ENCODE measurements around the gene TBC1D14. TPM values are rescaled to one million over a fixed set of nuclear protein-coding genes. Genes with fewer than 3 reads are reported as not detected.
"Not testable (repeated sequence)": the region's sequence is repeated elsewhere in the genome, so short reads cannot be mapped to it uniquely, and the experiment has no call there.

The TBC1D14 gene
- total RNA-seq, 1 experiment from 2014 or later: 51.9 TPM

DNA sequence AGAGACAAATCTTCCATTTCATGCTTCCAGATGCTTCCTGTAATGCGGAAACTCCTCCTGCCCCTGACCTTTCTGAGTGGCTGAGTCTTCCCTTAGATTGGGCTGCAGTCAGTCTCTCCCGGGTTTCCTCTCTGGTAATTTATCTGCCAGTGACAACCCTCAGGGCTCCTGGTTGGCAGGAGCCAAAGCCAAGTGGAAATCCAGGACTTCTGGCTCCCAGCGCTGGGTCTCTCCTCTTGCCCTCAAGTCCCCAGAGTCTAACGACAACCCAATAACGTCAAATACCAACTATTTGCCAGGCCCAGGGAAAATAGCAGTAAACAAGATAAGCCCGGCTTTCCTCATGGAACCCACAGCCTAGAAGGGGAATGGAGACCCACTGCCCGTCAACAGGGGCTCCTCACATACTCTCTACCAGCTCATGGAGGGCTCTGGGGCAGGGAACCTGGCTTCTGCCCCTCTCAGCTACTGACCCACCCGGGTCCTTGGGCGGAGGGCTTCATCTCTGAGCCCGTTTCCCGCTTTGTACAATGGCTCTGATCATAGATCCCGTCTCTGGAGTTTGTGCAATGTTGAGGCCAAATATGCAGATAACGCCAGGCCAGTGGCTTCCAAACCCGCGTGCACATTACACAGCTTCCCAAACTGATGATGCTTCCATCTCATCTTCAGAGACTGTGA, 1.1 kb upstream of the TBC1D14 start:
- DNase-seq (ENCODE audit: low read depth): no peak

DNA sequence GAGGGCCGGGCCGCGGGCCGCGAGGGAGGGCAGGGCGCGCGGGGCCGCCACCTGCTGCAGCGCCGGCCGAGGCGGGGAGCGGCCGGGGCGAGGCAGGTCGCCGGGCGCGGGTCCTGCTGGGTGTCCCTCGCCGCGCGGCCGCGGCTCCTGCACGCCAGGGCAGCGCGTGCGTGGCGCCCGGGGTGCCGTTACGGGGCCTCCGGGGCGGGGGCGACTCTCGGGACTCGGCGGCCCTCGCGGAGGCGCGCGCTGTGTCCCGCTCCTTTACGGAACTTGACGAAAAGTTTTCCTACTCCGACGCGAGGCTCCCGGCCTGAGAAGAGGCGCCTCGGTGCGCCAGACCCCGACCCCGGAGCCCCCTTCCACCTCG, 329 bp downstream of the TBC1D14 start:
- DNase-seq (ENCODE audit: low read depth): no peak

DNA sequence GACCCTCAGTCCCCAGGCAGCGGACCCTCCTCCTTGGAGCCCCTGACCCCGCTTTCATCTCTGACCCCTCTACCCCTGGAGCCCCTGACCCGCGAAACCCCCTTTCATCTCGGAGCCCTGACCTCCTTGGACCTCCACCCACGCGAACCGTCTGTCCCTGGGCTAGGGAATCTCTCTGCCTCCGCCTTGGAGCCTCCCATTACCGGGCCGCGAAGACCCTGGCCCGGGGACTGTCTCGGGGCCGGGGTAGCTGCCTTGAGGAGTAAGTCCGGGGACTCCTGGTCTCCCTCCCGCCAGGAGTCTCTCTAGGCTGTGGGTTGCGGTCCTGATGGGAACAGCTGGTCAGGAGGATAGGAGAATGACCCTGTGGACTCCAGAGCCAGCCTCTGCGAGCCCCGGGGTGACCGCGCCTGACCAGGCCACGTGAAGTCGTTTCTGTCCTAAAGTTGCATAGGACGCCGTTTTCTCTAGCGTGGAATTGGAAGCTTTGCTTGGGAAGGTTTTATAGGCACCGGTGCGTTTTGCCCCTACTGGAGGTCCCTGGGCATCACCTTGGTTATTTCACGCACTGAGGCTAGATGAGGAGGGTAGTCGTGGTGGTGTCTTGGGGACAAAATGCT, 824 bp downstream of the TBC1D14 start:
- DNase-seq (ENCODE audit: low read depth): peak; percentile 36

DNA sequence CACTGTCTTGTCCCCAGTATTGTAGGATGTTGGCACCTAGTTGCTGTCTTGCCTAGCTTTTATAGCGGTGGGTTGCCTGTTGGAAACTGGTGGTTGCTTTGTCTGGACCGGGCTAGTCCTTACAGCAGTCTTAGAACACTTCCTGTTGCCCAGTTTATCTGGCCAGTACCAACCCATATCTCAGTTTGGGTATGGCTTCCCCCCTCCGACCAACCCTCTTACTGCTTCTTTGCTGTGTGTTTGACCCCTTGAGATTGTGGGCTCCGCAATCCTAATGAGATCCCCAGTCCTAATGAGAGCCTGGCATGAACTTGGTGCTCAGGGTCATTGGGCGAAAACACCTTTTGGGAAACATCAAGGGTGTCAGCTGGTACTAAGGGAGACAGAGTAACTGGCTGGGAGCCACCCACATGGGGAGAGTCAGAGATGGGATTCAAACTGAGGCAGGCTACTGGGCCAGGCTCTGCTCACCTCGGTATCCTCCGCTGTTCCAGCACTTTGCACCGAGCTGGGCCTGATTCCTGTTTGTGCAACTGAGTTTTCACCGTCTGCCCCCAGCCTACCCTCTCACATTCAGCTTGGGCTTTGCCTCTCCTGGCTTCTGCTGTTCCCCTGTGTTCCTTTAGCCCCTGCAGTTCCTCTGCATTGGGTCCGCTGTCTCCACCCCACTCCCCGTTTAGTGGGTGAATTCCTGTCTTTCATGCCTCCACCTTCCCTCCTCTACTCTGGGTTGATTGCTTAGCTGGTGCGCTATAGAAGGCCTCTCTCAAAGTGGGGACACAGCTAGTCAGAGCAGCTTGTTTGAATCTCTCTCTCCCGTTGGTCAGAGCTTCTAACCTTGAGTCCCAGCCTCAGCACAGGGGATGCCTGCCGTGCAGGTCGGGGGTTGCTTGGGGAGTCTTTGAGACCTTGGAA, 1.6 kb downstream of the TBC1D14 start:
- no peak for DNase-seq (ENCODE audit: low read depth)

DNA sequence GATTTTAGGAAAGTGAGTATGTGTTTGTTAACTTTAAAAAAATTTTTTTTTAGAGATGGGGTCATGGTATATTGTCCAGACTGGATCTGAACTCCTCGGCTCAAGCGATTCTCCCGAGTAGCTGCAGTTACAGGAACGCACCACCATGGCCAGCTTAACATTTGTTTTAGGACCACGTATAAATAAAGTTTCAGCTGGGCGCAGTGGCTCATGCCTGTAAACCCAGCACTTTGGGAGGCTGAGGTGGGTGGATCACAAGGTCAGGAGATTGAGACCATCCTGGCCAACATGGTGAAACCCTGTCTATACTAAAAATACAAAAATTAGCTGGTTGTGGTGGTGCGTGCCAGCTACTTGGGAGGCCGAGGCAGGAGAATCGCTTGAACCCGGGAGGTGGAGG, 2.3 kb downstream of the TBC1D14 start:
- not testable (repeated sequence) for DNase-seq (ENCODE audit: low read depth)

DNA sequence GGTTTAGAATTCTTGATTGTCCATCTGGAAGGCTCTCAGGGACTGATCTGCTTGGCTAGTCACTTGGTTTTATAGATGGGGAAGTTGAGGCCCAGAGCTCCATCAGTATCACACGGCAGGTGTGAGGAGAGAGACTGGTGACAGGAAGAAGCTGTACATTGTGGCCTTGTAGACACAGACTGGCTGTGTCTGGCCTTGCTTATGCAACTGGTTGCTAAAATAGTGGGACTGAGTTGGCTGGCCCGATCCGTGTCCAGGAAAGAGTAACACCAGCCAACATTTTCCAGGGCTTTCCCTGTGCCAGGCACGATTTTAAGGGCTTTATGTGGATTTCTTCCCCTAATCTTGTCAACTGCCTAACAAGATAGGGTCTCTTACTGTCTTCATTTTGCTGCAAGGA, 2.8 kb downstream of the TBC1D14 start:
- no peak for DNase-seq (ENCODE audit: low read depth)

DNA sequence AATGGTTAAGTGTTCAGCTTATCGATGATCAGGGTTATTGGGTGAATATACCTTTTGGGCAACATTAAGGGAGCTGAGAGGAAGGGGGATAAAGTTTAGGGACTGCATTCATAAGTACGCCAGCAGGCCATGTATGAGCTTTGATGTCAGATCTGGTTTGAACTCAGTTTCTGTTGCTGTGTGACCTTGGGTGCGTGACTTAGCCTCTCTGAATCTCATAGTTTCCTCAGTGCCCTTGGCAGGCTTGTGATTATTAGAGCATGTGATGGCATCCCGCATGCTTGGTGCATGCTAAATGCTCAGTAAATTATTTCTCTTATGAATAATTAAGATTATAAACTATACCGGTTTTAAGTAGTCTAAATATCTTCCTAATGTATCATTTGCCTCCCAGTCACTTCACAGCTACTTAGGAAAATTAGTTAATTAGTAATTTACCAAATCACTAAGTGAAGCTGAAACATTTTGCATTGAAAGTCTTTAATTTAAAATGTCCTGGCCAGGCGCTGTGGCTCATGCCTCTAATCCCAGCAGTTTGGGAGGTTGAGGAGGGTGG, 3.8 kb downstream of the TBC1D14 start:
- no peak for DNase-seq (ENCODE audit: low read depth)

DNA sequence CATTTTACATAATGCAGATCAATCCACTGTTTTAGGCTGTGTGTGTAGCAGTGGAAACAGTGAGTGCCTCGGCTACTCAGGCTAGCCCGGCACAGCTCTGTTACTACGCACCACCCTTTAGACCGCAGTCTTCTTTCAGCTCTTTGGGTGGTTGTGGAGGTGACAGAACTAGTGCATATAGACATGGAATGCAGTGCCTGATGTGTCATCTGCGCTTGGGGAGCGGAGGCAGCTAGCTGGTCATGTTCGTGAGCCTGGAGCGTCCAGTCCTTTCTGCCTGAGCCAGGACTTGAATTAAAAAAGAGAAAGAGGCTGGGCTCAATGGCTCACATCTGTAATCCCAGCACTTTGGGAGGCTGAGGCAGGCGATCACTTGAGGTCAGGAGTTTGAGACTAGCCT, 4.8 kb downstream of the TBC1D14 start:
- no peak for DNase-seq (ENCODE audit: low read depth)

DNA sequence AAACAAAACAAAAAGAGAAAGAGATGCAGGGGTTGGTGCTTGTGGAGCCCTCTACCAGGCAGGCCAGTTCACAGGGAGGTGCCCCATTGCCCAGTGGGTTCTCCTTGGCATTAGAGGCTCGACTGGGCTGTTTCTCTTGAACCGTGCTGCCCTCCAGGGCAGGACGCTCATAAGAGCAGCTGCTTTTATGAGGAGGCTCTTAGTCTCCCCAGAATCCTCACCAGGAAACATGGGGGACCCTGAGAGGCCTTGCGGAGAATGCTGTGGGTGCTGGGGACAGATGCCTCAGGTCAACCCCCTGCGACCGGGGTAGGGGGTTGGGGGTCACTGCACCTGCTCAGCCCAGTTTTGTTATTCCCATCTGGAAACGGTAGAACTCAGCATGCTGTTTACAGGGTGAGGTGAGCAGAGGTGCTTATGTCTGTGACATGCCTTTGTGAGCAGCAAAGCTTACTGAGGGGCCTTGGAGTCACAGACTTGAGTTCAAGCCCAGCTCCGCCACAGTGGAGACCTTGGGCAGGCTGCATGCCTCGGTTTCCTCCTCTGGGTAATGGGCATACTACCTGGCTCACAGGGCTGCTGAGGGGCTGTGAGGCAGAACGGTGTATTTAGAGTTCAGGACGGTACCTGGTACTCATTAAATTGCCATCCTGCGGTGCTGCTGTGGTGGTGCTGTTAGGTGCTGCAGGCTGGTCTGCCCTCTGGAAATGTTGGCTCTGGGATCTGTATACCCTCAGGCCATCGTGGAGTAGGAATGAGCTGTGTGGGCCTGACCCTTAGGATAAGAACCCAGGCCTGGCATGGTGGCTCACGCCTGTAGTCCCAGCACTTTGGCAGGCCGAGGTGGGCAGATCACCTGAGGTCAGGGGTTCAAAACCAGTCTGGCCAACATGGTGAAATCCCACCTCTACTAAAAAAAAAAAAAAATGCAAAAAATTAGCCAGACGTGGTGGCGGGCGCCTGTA, 5.7 kb downstream of the TBC1D14 start:
- no peak for DNase-seq (ENCODE audit: low read depth)

DNA sequence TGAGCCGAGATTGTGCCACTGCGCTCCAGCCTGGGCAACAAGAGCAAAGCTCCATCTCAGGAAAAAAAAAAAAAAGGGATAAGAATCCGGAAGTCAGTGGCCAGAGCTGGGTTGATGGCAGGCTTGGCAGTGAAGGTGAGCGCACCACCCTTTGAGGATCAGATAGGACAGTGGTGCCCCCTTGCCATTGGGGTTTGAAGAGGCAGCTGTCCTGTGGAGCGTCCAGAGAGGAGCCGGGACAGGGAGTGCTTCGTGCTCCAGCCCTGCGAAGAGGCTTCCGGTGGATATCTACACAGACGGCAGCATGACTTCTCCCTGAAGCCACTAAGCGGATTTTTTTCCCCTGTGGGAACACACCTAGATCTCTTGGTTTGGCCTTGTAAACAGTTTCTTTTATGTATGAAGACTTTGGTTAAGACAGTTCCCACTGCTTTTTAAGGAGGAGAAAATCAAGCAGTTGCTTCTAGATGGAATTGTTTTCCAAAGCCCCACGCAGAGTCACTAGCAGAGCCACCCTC, 6.5 kb downstream of the TBC1D14 start:
- DNase-seq (ENCODE audit: low read depth): no peak

DNA sequence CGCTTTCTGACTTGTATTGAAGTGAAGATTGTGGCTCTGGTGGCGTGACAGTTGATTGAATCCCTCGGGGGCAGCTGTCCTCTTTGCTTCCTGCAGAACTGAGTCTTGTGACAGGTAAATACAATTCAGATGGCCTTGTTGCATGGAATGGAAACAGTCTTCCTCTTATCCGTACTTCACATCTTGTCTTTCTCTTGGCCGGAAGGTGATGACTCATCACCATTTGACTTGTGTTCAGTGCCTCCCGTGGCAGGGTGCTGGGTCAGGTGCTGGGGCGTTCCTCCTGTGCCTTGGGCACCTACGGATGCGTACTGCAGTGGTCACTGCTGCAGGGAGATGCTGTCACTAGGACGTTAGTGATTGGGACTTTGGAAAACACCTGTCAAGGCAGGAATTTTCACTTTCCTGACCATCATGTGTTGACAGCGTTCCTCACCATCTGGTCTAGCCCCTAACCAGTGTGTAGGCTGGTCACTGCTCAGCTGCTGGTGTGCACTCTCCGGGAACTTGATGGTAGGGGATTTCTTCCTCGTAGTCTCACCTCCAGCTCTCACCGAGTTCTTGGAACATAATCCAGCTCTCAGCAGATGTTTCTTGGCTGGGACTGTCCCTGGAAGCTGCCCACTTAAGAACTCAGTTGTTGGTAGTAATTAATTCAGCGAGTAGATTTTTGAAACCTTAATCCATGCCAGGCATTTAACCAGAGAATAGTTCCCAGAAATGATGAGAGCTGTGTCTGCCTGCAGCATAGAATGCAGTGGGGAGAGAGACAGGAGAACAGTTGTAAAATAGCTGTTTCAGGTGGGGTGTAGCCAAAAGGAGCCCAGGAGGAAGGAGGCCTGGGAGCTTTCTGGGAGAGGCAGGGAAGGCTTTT, 7.2 kb downstream of the TBC1D14 start:
- DNase-seq (ENCODE audit: low read depth): no peak

DNA sequence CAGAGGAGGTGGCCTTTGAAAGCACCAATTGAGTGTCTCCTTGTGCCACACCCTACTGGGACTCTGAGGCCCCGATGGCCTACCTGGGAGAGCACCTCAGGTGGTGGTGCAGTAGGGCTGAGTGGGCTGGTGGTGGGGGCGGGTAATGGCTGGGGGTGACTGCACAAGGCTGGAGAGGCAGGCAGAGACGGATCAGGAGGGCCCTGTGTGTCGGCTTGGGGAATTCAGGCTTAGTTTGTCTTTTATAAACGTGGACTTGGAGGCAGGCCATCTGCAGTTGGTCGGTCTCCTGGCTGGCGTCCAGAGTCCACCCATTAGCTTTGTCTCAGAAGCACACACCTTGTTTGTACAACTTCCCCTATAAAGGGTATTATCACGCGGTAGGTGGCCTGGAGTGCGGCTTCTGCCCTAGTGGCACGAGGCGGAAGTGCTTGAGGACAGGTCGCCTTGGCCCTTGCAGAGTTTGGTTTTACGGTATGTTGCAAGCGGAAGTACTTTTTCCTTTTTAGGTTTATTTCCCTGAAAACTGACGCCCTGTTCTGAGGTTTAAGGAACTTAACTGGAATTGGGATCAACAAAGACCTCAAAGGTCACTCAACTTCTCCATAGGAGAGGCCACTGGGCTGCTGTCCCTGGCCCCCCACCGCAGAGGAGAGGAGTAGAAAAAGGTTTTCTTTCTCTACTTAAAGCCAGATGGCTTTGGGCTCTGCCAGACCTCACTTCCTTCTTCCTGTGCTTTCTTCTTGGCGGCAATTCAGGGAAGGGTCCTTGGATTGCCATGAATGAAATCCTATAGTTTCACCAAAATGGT, 8.0 kb downstream of the TBC1D14 start:
- no peak for DNase-seq (ENCODE audit: low read depth)

DNA sequence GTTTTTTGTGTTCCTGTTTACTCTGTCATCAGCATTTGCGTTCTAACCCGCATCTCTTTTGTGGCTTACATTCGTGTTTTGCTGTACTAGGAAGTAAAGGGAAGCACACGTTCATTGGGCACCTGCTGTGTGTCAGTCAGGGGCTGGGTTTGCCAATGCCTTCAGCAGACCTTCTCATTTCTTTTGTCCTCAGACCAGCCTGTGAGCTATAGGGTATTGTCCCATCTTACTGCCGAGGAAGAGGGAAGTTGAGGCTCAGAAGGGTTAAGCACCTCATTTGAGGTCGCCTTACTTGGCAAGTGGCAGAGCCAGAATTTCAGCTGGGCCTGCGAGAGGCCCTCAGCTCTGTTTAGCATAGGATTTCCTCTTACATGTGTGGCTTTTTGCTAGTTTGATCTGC, 8.7 kb downstream of the TBC1D14 start:
- DNase-seq (ENCODE audit: low read depth): peak; percentile 41

DNA sequence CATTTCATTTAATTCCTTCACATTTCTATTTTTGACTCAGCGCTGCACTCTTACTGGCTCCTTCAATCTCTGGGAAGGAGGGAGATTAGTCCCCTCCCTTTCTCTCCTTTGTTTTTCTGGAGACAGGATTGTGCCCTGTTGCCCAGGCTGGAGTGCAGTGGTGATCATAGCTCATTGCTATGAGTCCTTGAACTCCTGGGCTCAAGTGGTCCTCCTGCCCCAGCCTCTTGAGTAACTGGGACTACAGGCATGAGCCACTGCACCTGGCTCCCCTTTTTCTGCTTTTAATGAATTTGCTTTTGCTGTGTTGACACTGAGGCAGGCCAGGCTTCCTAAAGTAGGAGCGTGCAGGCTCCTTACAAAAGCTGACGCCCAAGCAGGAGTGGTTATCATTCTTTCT, 10.5 kb downstream of the TBC1D14 start:
- no peak for DNase-seq (ENCODE audit: low read depth)

DNA sequence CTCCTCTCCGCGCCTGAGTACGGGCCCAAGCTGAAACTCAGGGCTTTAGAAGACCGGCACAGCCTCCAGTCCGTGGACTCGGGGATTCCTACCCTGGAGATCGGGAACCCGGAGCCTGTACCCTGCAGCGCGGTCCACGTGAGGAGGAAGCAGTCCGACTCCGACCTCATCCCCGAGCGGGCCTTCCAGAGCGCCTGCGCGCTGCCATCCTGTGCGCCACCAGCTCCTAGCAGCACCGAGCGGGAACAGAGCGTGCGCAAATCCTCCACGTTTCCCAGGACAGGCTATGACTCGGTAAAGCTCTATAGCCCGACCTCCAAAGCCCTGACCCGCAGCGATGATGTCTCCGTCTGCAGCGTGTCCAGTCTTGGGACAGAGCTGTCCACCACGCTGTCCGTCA, 13.9 kb downstream of the TBC1D14 start:
- no peak for DNase-seq (ENCODE audit: low read depth)

DNA sequence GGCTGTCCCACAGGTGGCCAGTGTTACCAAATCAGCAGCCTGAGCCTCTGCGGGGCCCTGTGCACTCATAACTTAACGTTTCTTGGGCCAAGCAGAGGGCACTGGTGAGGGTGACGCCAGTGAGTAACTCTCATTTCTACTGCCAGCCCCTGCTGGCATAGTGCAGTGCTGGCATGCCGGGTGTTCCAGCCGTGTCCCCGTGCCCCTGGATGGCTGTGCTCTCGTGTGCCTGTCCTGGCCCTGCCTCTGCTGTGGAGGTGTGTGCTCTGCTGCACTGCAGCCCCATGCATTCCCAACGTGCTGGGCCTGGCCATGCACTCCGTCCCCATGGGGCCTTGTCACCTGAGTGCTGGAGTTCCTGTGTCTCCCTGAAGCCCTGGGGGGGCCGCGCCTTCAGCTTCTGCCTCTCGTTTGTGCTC, 14.7 kb downstream of the TBC1D14 start:
- DNase-seq (ENCODE audit: low read depth): no peak

DNA sequence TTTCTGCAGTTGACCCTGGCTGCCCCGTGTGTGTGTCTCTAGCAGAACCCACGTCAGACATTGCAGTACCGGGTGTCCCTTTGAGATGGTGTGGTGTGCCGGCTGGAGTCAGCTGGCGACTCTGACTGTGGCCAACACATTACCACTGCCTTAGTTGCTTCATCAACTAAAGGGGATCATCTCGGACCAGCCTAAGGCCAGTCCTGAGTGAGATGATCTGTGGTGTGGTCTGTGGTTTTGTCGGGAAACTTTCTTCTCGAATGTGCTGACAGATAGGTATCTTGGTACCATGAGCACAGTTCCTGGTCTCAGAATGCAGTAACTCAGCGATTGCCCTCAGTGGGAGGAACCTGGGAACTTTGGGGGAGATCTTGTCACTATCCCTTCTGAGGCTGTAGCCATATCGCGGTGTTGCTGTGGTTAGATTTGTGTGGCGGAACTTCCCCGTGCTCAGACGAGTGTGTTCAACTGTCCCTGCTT, 15.8 kb downstream of the TBC1D14 start:
- no peak for DNase-seq (ENCODE audit: low read depth)

DNA sequence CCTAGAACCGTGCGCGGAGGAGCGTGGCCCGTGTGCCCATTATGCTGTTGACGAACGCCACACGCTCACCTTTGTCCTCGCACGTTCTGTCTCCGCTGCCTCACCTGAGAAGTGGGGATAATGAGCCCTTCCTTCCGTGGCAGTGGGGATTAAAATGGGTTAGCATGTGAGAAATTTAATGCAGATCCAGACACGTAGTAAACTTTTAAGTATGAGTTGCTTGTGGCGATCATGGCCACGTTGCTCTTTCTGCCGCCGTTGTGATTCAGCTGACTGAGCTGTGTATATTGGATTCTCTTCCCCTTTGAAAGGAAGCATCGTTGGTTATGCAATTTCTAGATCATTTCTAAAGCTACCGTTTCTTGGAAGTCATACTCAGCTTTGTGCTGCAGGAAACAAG, 16.5 kb downstream of the TBC1D14 start:
- no peak for DNase-seq (ENCODE audit: low read depth)

Data from LHCN-M2 (cell line).